A549 (cell line): ENCODE results near the gene RSPH6A. TPM values are rescaled to one million over a fixed set of nuclear protein-coding genes. Genes with fewer than 3 reads are reported as not detected.

Experiments used
- ATAC-seq, 2 experiments: fragments of 200-7000 bp in 1 of 2; fragments of >200 bp in 1 of 2; cut with Nextera tagmentation in 1 of 2; cut with Tn5 transposase in 1 of 2; 3 replicates each; pipeline versions ENCODE4 v1.8.0 to v1.9.1; 2018 to 2020; ENCODE audit warnings: mild to moderate bottlenecking in 1 of 2, moderate library complexity in 1 of 2
- CTCF ChIA-PET: fragments of 300-600 bp; sonication (Branson Sonifier 250); formaldehyde crosslinking; extraction: SDS; loops from one replicate; lab custom pipeline; 2021; ENCODE audit warnings: antibody characterized with exemption, inconsistent platforms; lab: Yijun Ruan, JAX
- POLR2A ChIA-PET: fragments of 350-600 bp; formaldehyde crosslinking; extraction: SDS; loops from one replicate; lab custom pipeline; 2021; ENCODE audit warnings: antibody characterized with exemption, inconsistent platforms; lab: Yijun Ruan, JAX
- DNase-seq, 2 experiments: peaks; one replicate each; pipeline versions ENCODE4 v3.0.0 to v3.0.0-alpha.2; 2011 to 2016; ENCODE audit warnings: low read depth in 1 of 2, low spot score in 1 of 2
- FAIRE-seq: peaks from 2 replicates; lab custom pipeline; 2011; peaks lifted over from hg19 to GRCh38; lab: Jason Lieb, UNC
- H3K27ac ChIP-seq, 2 experiments: fragments of >200 bp; sonication (Bioruptor Twin); formaldehyde crosslinking; 3 replicates each; pipeline ENCODE4 v1.5.1; 2016 to 2017
- H3K4me1 ChIP-seq: fragments of >200 bp; sonication (Bioruptor Twin); formaldehyde crosslinking; 3 replicates; pipeline ENCODE4 v1.6.1; 2016
- H3K4me2 ChIP-seq: fragments of >200 bp; sonication (Bioruptor Twin); formaldehyde crosslinking; 3 replicates; pipeline ENCODE4 v1.6.1; 2016
- H3K4me3 ChIP-seq: fragments of >200 bp; sonication (Bioruptor Twin); formaldehyde crosslinking; 3 replicates; pipeline ENCODE4 v1.5.1; 2016
- H3K9me3 ChIP-seq: fragments of >200 bp; sonication (Bioruptor Twin); formaldehyde crosslinking; 3 replicates; pipeline ENCODE4 v1.6.1; 2016
- BCL3 ChIP-seq: fragments of >200 bp; sonication (Bioruptor Twin); formaldehyde crosslinking; IDR thresholded peaks from 3 replicates; pipeline ENCODE4 v1.6.1; 2016
- BHLHE40 ChIP-seq: IDR thresholded peaks from 2 replicates; pipeline ENCODE4 v1.6.1; 2012; ENCODE audit warnings: low read depth, low read length, inconsistent platforms
- CBX2 ChIP-seq: fragments of 200-600 bp; sonication (generic); IDR thresholded peaks from 2 replicates; pipeline ENCODE4 v1.6.1; 2016; ENCODE audit warnings: low read depth, mild to moderate bottlenecking, borderline replicate concordance
- CHD2 ChIP-seq: fragments of 150-350 bp; IDR thresholded peaks from 2 replicates; pipeline ENCODE4 v1.6.1; 2014; ENCODE audit warnings: low read length; ENCODE audit not compliant: partially characterized antibody
- CHD4 ChIP-seq: fragments of 200-600 bp; sonication (generic); IDR thresholded peaks from 2 replicates; pipeline ENCODE4 v1.6.1; 2016; ENCODE audit warnings: antibody characterized with exemption, mild to moderate bottlenecking, borderline replicate concordance
- EHF ChIP-seq: fragments of 250-450 bp; sonication (Bioruptor Pico); IDR thresholded peaks from 2 replicates; pipeline ENCODE4 v1.5.0; 2020; ENCODE audit warnings: mild to moderate bottlenecking
- ESRRA ChIP-seq: fragments of 150-350 bp; IDR thresholded peaks from 2 replicates; pipeline ENCODE4 v1.6.1; 2014; ENCODE audit warnings: mild to moderate bottlenecking, low read length, borderline replicate concordance
- HEYL ChIP-seq: fragments of 250-450 bp; sonication (Bioruptor Pico); IDR thresholded peaks from 2 replicates; pipeline ENCODE4 v1.8.0; 2021; ENCODE audit warnings: mild to moderate bottlenecking, moderate library complexity
- HOXA7 ChIP-seq: fragments of 250-450 bp; sonication (Bioruptor Pico); IDR thresholded peaks from 2 replicates; pipeline ENCODE4 v1.5.0; 2020; ENCODE audit warnings: mild to moderate bottlenecking, moderate library complexity
- HOXB13 ChIP-seq: fragments of 250-450 bp; sonication (Bioruptor Pico); IDR thresholded peaks from 2 replicates; pipeline ENCODE4 v1.5.0; 2020; ENCODE audit warnings: low read depth, mild to moderate bottlenecking, moderate library complexity
- JUNB ChIP-seq: fragments of >200 bp; sonication (Bioruptor Twin); formaldehyde crosslinking; IDR thresholded peaks from 2 replicates; pipeline ENCODE4 v1.6.1; 2016
- KDM1A ChIP-seq: fragments of 200-600 bp; sonication (generic); IDR thresholded peaks from 2 replicates; pipeline ENCODE4 v1.6.1; 2016; ENCODE audit warnings: low read depth, mild to moderate bottlenecking
- MAZ ChIP-seq: fragments of 150-350 bp; IDR thresholded peaks from 2 replicates; pipeline ENCODE4 v1.6.1; 2014; ENCODE audit warnings: antibody characterized with exemption, low read depth, low read length, borderline replicate concordance
- MYC ChIP-seq: IDR thresholded peaks from 2 replicates; pipeline ENCODE4 v1.6.1; 2012; ENCODE audit warnings: mild to moderate bottlenecking, inconsistent platforms, low read length, improper control_type of control experiment, borderline replicate concordance
- POLR2A ChIP-seq: IDR thresholded peaks from 2 replicates; pipeline ENCODE4 v1.6.1; 2012; ENCODE audit warnings: mild to moderate bottlenecking, low read length
- POLR2AphosphoS2 ChIP-seq: conservative IDR thresholded peaks from 2 replicates; pipeline ENCODE4 v1.6.1; 2012; ENCODE audit warnings: low read length, improper control_type of control experiment, inconsistent platforms
- RARB ChIP-seq: fragments of 250-450 bp; sonication (Bioruptor Pico); IDR thresholded peaks from 2 replicates; pipeline ENCODE4 v1.8.0; 2021; ENCODE audit warnings: mild to moderate bottlenecking, moderate library complexity
- RFX5 ChIP-seq: fragments of 450-650 bp; IDR thresholded peaks from 2 replicates; pipeline ENCODE4 v1.7.1; 2014; ENCODE audit warnings: antibody characterized with exemption, mild to moderate bottlenecking, moderate library complexity
- ZC3H11A ChIP-seq: fragments of 450-650 bp; IDR thresholded peaks from 2 replicates; pipeline ENCODE4 v1.6.1; 2014; ENCODE audit warnings: antibody characterized with exemption, mild to moderate bottlenecking
- ZSCAN20 ChIP-seq: fragments of 250-450 bp; sonication (Bioruptor Pico); IDR thresholded peaks from 2 replicates; pipeline ENCODE4 v1.8.0; 2022; ENCODE audit warnings: mild to moderate bottlenecking, moderate library complexity
- WGBS: methylation state at CpG from one replicate; pipeline ENCODE4 v1.1.6; 2017; ENCODE audit errors: missing lambda C conversion rate; 5-methylcytosine and 5-hydroxymethylcytosine counted together
- polyA plus RNA-seq, 4 experiments: library from polyadenylated mRNA; depleted of rRNA in 3 of 4; stranded (reverse); fragments of >200 nt; fragmentation: RNase III in 1 of 4; extraction: RNeasy Plus Mini Kit Qiagen cat#74134 plus additional on column Dnase treatment in 1 of 4; gene quantifications; 2 replicates in 3 of 4; 3 replicates in 1 of 4; pipeline ENCODE4 v1.2.3, GENCODE V29; 2011 to 2017
- TF ChIP-seq, protein P1 (sequence below): fragments of 450-650 bp; IDR thresholded peaks from 2 replicates; pipeline ENCODE4 v1.6.1; 2014; ENCODE audit warnings: antibody characterized with exemption

Gene RSPH6A
- polyA plus RNA-seq, 2 of the 4 experiments (the other 2 are of a cell fraction) = not detected

DNA sequence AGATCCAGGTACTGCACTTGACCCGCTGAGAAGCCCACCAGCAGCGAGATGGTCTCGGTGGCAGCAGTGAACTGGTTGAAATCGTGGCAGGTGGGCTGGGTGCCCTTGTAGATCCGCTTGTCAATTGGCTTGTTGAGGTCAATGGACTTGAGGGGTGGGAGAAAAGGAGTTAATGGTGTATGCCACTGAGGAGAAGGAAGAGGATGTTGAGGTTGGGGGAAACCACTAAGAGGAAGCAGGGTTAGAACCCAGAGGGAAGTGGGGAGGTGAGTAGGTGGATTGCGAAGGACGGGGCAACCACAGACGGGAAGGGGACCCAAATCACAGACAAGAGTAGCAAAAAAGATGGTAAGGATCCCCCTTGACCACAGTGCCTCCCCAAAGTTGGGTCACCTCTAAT, 24.2 kb downstream of the RSPH6A start:
- CTCF ChIA-PET = interaction anchor here (0.7 to 74.3 kb wide), 3 partner anchors 6 to 47 kb away, joined by 3 to 2204 read pairs (median 2204); partner anchors contain the start of genes DMPK, DMWD, RSPH6A and SIX5
- H3K9me3 ChIP-seq = no peaks in the 10 kb centered on the region
- H3K4me3 ChIP-seq = 0 out of 3 replicates have a peak overlapping the region, but pooled peaks have one; percentile 97
- peaks cover 19% of the 10 kb centered on the region for H3K4me1 ChIP-seq
- DNase-seq (no peak), FAIRE-seq (no peak), ATAC-seq (no peak)
- H3K27ac ChIP-seq = no peak overlapping the region
- TF ChIP-seq CHD4 = no peak
- no peak for TF ChIP-seq POLR2AphosphoS2
- 96% methylated on average over 8 of the region's 8 CpGs for WGBS
- POLR2A ChIA-PET = interaction anchor here (2.3 kb wide), 1 partner anchor 9 kb away, joined by 30 read pairs; the partner anchor contains the start of gene DMPK
- H3K4me2 ChIP-seq = peak overlapping the region; percentile 97

GRCh38 chr19:45789035-45789786, 25.9 kb downstream of the RSPH6A start:
- no peak for TF ChIP-seq CHD4
- TF ChIP-seq KDM1A = peak; percentile 63; the same call in 1 of the 2 replicates
- H3K9me3 ChIP-seq = no peaks in the 10 kb centered on the region
- POLR2A ChIA-PET = no interaction called here
- H3K27ac ChIP-seq = no peak overlapping the region
- peaks cover 22% of the 10 kb centered on the region for H3K4me1 ChIP-seq
- FAIRE-seq = no peak
- ATAC-seq = no peak
- H3K4me2 ChIP-seq = no peak overlapping the region
- no peak for DNase-seq
- no peak overlapping the region for H3K4me3 ChIP-seq
- CTCF ChIA-PET = interaction anchor here (62.0 to 74.3 kb wide), 2 partner anchors 4 to 19 kb away, joined by 2204 read pairs; partner anchors contain the start of genes DMPK, DMWD, RSPH6A and SIX5
- 92% methylated on average over 15 of the region's 15 CpGs for WGBS

DNA sequence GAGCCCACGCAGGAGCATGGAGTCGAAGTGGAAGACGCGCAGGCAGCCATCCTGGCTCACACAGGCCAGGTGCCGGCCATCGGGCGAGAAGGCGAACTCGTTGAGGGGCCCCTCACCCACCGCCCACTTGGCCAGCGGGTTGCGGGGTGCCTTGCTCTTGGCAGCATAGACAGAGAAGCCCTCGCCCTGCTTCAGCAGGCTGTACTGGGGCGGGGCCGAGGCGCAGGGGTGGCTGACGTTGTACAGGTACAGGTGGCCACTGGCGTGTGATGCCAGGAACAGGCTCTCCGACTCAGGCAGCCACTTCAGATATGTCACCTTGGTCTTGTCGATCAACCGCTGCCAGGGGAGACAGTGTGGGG, 28.6 kb downstream of the RSPH6A start:
- Histone ChIP-seq H3K4me1 (peaks cover 40% of the 10 kb centered on the region), H3K27ac (no peak overlapping the region), H3K9me3 (no peaks in the 10 kb centered on the region)
- 93% methylated on average over 13 of the region's 21 CpGs for whole genome bisulfite sequencing
- DNase-seq (no peak), FAIRE-seq (no peak), ATAC-seq (no peak)
- CTCF ChIA-PET = interaction anchor here (62.0 to 74.3 kb wide), 2 partner anchors 2 to 22 kb away, joined by 2204 read pairs; partner anchors contain the start of genes DMPK, DMWD, RSPH6A and SIX5
- TF ChIP-seq MAZ = no peak
- TF ChIP-seq KDM1A = no peak
- no peak for TF ChIP-seq JUNB
- no peak for TF ChIP-seq CBX2
- no peak for TF ChIP-seq BHLHE40
- TF ChIP-seq ZC3H11A = no peak
- TF ChIP-seq HEYL (CRISPR knock-in tag) = no peak
- no peak for TF ChIP-seq POLR2AphosphoS2
- TF ChIP-seq HOXA7 (CRISPR knock-in tag) = no peak
- no peak for TF ChIP-seq ESRRA
- no peak for TF ChIP-seq MYC
- no peak for TF ChIP-seq EHF
- TF ChIP-seq RFX5 = no peak
- no peak for TF ChIP-seq ZSCAN20
- TF ChIP-seq BCL3 = no peak
- TF ChIP-seq, protein P1, sequence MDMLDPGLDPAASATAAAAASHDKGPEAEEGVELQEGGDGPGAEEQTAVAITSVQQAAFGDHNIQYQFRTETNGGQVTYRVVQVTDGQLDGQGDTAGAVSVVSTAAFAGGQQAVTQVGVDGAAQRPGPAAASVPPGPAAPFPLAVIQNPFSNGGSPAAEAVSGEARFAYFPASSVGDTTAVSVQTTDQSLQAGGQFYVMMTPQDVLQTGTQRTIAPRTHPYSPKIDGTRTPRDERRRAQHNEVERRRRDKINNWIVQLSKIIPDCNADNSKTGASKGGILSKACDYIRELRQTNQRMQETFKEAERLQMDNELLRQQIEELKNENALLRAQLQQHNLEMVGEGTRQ = no peak
- no peak for TF ChIP-seq RARB (CRISPR knock-in tag)
- TF ChIP-seq HOXB13 (CRISPR knock-in tag) = no peak
- TF ChIP-seq POLR2A = no peak
- TF ChIP-seq CHD2 = no peak
- TF ChIP-seq, all 56 proteins: peak for 0
- POLR2A ChIA-PET = no interaction called here
- H3K4me3 ChIP-seq = no peak overlapping the region
- no peak overlapping the region for H3K4me2 ChIP-seq
